GM18870 (cell line): ENCODE results near the gene DQX1.
"Not testable (repeated sequence)": the region's sequence is repeated elsewhere in the genome, so short reads cannot be mapped to it uniquely, and the experiment has no call there.

Experiments used
- ATAC-seq: cut with Tn5 transposase; IDR thresholded peaks from one replicate; pipeline ENCODE4 v1.9.1; 2021; ENCODE audit warnings: moderate library complexity; ENCODE audit not compliant: unreplicated experiment

DQX1 gene

DNA sequence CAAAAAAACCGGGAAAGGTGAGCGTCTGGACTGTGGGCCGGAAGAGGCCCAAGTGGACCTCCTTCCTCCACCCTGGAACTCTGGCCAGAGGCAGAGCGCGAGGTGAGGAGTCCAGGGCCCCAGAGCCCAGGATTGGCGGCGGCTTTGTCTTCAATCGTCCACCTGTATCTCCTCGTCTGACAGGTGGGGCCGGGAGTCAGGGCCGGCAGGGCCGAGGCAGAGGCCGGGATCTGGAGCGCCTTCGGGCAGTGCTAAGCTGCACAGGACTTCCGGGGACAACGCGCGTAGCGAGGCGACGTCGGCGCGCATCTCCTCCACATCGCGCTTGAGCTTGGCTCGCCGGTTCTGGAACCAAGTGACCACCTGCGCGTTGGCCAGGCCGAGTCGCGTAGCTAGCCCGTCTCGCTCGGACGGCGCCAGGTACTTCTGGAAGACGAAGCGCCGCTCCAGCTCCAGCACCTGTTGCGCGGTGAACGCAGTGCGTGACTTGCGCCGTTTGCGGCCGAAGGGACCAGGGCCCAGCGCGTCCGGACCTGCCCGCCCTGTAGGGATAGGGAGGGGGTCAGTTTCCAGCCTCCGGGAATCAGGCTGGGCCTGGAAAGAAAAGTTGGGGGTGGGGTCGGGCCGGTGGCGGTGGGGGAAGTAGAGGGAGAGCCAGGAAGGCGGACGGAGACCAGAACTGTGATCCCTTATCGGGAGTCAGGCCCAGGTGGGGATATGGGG, 28.1 kb downstream of the DQX1 start:
- no peak for ATAC-seq

DNA sequence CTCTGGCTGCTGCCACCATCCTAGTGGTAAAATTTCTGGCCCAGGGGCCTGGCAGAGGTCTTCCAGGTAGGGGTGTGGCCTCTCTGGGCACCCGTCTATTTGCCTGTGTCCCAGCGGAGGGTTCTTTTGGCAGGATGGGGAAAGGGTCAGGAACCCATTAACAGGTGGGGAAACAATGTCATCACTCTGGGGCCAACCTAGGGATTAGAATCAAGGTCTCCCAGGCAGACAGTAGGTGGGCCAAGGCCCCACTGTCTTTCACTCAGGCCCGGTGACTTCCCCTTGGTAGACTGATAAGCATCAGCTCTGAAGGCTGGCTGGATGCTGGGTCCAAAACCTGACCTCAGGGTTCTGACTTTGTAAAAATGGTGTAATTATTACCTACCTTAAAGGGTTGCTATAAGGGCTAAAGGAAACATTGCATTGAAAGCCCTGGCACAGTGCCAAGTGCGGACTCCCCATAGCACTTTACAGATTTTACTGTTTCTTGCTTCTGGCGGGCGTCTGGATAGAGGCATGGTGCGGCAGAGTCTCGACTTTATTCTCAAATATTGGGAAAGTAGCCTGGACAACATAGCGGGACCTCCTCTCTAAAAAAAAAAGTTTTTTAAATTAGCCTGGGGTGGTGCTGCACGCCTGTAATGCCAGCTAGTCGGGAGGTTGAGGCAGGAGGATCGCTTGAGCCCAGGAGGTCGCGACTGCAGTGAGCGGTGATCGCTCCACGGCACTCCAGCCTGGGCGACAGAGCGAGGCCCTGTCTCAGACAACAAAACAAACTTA, 28.8 kb downstream of the DQX1 start:
- ATAC-seq: no peak

DNA sequence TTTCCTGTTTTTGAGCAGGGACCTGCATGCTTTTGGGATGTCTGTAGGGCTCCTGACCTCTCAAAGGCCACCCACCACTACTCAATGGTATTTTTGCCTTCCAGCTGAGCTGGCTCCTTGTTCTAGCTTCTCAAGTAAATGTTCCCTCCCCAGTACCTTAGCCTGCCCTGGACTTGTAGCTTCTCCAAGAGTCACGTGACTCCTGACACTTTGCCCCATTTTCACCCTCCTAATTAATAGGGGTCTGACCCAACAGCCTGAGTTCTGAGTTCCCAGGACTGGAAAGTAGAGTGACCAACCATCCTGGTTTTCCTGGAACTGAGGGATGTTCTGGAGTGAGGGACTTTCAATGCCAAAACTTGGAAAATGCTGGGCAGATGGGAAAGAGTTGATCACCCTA, 30.6 kb downstream of the DQX1 start:
- ATAC-seq: no peak

DNA sequence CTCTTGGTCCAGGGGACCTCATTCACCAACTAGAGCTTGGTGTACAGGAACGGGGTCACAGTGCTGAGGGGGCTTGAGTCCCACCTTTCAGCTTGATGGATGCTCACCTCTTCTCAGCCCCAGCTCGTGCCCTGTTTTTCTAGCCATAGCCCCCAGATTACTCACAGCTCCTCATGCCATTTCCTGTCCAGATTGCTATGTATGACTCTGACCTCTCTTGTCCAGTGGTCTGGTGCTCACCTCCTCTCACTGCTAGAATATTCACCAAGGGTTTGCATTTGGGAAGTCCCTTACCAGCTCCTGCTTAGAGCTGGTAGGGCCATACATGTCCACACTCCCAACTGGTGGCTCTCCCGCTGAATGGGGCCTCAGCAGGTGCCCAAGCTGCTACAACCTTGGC, 32.5 kb downstream of the DQX1 start:
- no peak for ATAC-seq

DNA sequence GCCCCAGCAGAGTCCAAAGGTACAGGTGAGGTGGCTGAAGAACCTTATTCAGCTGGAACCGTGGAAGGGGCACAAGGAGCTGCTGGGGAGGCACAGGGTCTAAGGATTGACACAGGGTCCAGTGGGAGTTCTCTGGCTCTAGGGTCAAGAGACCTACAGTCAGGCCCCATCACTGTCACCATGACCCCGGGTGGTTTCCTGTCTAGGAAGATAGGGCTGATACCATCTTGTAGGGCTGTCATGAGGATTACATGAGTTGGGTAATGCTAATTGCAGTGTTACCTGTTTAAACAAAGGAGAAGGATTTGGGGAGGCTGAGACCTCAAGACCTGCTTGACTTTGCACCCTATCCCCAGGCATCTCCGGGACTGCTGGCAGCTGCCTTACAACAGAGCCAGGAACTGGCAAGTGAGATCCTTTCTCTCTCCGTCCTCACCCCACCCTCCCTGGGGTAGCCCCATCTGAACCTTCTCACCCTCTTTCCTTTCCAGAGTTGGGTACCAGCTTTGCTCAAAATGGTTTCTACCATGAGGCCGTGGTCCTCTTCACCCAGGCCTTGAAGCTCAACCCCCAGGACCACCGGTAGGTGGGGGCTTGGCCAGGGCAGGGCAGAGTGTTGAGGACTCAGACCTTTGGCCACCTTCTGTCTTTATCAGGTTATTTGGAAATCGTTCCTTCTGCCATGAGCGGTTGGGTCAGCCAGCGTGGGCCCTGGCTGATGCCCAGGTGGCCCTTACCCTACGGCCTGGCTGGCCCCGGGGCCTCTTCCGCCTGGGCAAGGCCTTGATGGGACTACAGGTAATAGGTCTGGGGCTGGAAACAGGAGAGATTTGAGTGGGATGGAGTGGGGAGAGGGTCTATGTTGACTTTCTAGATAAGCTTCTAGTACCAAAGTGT, 34.1 kb downstream of the DQX1 start:
- ATAC-seq: no peak

DNA sequence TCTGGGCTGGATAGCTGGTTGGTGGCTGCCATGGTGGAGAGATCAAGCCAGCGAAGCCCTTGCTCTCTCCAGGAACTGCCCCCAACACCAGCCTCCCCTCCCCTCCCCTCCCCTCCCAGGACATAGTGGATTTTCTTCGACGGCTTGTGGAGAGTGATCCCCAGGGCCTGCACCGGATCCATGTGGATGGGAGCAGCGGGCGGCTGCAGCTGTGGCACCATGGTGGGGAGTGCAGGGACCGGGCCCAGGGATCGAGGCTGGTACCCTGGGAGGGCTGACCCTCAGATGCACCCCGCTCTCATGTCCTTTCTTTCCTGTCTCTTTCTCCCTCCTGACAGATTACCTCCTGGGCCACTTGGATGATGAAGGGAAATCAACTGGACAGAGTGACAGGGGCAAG, 36.1 kb downstream of the DQX1 start:
- ATAC-seq: no peak

DNA sequence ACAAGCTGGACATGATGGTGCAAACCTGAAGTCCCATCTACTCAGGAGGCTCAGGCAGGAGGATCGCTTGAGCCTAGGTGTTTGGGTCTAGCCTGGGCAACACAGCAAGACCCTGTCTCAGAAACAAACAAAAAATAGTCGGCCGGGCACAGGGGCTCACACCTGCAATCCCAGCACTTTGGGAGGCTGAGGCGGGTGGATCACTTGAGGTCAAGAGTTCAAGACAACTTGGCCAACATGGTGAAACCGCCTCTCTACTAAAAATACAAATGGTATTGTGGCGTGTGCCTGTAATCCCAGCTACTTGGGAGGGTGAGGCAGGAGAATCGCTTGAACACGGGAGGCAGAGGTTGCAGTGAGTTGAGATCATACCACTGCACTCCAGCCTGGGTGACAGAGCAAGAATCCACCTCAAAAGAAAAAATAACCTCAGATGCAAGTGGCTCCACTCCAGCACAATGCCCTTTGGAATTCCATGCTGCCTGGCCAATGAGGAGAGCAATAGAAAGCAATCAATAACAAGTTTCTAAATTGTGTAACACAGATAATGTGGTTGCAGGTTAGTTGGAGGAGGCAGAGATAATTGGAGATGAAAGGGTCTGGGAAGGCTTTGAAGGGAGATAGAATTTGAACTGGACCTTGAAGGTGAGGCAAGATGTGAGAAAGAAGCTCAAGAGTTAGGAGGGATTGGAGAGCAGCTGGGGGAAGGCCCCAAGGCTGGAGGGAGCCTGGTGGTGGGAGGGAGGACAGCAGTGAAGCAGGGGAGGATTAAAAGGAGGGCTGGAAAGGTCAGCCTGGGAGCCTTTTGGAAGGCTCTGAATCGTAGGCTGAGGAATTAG, 37.2 kb downstream of the DQX1 start:
- no peak for ATAC-seq

DNA sequence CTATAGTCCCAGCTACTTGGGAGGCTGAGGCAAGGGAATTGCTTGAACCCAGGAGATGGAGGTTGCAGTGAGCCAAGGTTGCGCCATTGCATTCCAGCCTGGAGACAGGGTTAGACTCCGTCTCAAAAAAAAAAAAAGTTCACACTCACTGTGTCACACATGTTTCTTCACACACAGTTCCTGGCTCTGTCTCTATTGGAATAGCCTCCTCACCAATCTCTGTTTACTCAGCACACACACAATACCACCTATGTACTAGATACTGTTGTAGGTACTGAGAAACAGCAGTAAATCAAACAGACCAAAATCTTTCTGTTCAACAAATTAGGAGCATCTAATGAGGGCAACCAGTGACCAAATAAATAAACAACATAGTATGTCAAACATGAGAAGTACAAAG, 39.9 kb downstream of the DQX1 start:
- ATAC-seq: no peak

DNA sequence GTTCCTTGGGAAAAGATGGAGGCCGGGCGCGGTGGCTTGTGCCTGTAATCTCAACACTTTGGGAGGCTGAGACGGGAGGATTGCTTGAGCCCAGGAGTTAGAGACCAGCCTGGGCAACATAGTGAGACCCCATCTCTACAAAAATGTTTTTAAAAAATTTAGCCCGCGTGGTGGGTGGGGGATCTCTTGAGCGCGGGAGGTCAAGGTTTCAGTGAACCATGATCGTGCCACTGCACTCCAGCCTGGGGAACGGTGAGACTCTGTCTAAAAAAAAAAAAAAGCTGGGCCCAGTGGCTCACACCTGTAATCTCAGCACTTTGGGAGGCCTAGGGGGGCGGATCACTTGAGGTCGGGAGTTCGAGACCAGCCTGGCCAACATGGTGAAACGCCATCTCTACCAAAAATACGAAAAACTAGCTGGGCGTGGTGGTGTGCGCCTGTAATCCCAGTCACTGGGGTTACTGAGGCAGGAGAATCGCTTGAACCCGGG, 42.3 kb downstream of the DQX1 start:
- not testable (repeated sequence) for ATAC-seq

DNA sequence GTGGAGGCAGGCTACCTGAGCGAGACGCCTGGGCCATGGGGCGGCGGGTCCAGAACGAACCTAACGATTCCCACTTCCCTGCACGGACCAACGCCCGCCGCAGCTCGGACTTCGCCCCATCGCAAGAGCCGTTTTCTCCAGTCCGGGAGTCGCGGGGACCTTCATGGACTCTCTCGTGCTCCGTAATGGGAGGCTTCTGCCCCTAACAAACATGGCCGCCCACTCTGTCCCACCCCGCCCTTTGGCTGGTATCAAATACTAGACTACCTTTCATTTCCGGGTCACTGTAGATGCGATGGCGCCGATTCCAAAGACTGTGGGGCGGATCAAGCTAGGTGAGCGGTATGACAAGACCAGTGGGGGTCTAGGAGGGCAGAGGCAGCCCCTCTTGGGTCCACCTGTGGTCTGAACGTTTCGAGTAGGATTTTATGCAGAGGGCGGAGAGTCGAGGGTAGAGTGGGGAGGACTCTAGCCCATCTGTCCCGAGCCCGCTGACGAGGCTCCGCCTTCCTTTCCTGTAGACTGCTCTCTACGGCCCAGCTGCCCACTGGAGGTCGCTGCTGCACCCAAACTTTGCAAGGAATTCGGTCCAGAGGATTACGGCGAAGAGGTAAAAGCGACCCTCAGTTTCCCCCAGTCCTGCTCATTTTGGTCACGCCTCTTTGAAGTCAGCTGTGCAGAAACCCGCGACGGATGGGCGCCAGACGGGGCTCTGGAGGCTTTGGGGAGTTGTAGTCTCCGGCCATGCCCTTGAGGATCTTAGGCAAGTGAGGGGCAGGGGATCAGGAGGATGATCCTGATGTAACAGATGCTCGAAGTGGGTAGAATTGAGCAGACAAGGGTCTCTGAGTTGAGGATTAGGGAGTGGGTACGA, 43.0 kb downstream of the DQX1 start, which contains the start of the genes CCDC142 and TTC31:
Gene CCDC142, minus strand, starts transcription at position 198 of the 874 bp plus-strand sequence. Its CDS starts 161 bp downstream, at position 37.
Gene TTC31, plus strand, starts transcription at position 281 of the 874 bp plus-strand sequence. Its CDS starts 15 bp downstream, at position 296.
- ATAC-seq: peak; percentile 91

DNA sequence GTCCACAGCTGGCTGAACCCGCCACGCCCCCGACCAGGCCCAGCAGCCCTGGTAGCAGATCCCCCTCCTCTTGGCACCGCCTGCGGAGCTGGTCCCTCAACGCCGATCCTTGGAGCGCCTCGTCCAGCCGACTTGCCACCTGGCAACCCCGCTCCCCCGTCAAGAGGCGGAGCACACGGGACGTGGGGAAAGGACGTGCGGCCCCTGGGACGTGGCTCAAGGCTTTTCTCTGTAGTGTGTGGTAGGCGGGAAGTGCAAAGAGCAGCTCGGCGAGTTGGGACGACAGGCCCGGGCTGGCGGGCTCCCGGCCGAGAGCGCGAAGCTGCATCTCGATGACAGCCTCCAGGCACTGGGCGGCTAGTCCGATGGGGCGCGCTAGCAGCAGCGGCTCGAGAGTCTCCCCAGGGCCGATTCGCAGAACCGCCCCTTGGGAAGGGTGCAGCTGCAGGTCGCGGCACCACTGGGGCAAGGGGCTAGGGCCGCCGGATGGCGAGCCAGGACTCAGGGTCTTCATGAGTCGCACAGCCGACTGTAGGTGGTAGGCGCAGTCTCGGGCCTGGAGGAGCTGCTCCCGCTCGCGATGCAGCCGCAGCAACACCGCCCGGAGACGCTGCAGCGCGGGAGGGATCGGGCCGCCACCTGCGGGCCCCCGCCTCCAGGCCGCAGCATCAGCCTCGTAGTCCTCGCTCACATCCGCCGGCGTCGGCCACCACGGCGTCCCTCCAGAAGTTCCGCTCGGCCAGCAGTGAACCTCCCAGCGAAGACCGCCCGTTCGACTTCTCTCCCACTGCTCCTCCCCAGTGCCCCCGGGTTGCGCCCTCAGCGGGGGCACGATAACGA, 43.9 kb downstream of the DQX1 start:
- ATAC-seq: peak; percentile 33

DNA sequence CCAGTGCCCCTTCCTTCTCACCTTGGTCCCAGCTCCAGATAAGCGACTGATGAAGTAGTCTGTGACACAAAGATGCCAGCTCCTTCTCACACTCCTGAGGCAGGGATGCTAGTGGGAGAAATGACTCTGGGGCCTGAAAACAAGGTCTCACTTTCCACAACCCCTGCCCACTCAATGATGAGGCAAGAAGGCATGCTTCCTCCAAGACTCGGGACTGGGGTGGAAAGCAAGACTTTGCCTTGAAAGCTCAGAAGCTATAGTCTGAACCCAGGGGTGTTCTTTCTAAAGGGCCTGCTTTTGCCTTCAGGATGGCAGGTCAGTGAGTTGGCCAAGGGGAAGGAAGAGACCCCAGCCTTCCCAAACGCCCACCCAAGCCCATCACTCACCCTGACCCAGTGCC, 44.6 kb downstream of the DQX1 start:
- no peak for ATAC-seq

DNA sequence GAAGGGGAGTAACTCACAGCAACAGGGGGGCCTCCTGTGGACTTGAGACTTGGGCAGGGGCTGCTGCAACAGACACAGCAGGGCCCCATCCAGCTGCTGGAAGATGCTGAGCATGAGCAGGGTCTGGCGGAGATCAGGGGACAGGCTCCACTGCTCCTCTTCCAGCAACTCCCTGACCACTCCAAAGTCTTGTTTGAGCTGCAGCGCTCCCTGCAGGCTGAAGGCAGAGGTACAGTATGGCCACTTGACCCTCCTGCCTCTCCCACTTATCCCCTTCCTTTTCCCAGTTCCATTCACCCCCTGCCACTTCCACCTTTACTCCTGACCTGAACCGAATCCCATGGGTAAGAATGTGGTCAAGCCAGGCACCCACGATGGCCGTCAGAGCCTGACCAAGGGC, 51.1 kb downstream of the DQX1 start:
- ATAC-seq: no peak

DNA sequence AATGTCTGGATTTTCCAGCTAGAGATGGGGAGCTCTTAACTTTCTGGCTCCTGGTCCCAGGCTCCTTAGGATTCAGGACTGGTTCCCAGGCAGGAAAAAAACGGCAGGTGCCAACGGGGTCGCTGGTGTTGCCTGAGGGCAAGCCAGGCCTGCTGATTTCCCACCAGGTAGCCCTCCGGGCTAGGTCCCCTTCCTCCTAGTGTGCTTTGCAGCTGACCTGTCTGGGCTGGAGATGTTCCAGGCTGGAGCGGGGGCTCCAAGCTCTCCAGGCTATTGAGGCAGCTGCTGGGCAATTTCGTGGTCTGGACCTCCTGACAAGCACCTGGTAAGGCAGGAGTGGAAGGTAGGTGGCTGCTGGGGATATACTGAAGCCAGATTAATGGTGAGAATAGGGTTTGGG, 51.5 kb downstream of the DQX1 start:
- no peak for ATAC-seq

DNA sequence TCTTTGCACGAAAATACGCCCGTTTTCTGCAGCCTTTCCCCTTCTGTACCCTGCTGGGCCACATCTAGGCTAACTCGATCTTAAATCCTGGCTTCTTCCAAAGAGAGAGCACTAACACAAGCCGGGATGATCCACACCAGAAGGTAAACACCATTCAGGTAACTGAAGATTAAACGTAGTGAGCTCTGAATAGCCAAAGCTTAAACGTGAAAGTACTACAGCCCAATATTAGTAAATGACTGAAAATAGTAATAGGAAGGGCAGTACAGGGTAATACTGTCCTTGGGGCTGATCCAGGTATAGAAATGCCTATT, 53.1 kb downstream of the DQX1 start:
- ATAC-seq: no peak

DNA sequence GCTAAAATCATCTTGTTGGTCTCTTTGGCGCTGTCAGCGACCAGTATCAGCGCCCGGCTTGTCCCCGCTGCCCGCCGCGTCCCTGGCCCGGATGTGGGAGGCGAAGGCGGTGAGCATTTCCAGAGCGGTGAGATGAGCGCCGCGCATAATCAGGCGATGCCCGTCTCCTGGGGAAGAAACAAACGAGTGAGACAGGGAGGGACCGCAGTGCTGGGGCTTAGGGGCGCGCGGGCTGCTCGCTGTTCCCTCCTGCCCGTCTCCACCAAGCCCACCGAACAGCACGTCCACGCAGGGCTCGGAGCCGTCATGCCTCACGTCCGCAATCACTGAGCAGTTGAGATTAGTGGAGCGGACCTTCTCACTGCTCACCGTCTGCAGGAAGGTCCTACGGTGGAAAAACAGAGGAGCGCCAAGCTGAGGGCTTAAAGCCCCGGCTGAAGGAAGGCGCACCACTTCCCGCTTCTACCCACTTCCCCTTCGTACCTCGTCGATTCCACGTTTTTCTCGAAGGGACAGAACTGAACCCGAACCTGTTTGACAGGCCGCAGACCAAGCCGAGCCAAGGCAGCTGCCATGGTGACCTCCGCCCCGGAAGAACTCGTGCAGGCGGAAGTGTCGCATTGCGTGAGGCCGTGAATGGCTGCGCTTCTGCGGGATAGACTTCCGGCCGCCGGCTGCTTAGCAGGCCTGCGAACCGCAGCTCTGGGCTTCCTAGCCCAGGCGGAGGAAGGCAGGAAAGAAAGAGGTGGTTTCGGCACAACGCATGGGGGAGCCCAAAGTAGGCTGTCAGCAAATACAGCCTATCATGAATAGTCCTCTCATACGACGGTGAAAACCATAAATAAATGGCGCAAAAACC, 53.7 kb downstream of the DQX1 start, which contains the start of gene MRPL53:
Gene MRPL53, minus strand, starts transcription at position 595 of the 859 bp plus-strand sequence. Its CDS starts 20 bp downstream, at position 575.
- peak; percentile 60 for ATAC-seq

DNA sequence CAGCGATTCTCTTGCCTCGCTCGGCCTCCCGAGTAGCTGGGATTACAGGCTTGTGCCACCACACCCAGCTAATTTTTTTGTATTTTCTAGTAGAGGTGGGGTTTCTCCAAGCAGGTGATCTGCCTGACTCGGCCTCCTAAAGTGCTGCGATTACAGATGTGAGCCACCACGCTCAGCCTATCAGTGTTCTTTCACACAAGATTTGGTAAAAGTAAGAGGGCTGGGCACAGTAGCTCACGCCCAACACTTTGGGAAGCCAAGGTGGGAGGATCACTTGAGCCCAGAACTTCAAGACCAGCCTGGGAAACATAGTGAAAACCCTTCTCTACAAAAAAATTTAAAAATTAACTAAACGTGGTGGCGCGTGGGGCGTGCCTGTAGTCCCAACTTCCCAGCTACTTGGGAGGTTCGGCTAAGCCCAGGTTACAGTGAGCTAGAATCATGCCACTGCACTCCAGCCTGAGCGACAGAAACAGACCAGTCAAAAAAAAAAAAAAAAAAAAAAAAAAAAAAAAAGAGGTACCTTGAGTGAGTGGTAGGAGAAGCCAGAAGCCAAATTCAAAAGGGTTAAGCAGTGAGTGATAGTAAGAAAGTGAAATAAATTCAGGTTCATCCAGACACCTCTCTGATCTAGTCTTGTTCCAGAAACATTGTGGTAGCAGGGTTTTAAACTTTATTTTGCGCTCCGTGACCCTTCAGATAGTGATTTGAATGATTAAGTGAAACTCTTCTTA, 54.5 kb downstream of the DQX1 start:
- ATAC-seq: no peak
